Caco-2 (cell line): Measurements from ENCODE around the gene ASB3. TPM values are rescaled to one million over a fixed set of nuclear protein-coding genes. Genes with fewer than 3 reads are reported as not detected.

Experiments
- BruUV-seq: library from RNA; stranded (reverse); fragments of 400-500 nt; replicated peaks from 2 replicates; lab custom pipeline; 2021; lab: Mats Ljungman, UMichigan
- CTCF ChIA-PET: fragments of 300-600 bp; sonication (Branson Sonifier 250); formaldehyde crosslinking; loops from one replicate; lab custom pipeline; 2022; ENCODE audit warnings: antibody characterized with exemption; lab: Charles Lee
- POLR2A ChIA-PET: fragments of 300-600 bp; sonication (Branson Sonifier 250); formaldehyde crosslinking; loops from one replicate; lab custom pipeline; 2022; ENCODE audit warnings: antibody characterized with exemption; lab: Charles Lee
- DNase-seq, 2 experiments: peaks; one replicate each; pipeline versions ENCODE4 v3.0.0 to v3.0.0-alpha.2; 2020 to 2022
- H3K27me3 ChIP-seq: replicated peaks from 2 replicates; pipeline ENCODE4 v1.6.0; 2011; ENCODE audit warnings: low read length; ENCODE audit not compliant: control insufficient read depth, insufficient read depth
- H3K36me3 ChIP-seq: 2 replicates; pipeline ENCODE4 v1.5.1; 2011; ENCODE audit warnings: low read length; ENCODE audit not compliant: control insufficient read depth, insufficient read depth
- H3K4me1 ChIP-seq: fragments of 250-450 bp; sonication (Bioruptor Pico); 2 replicates; pipeline ENCODE4 v1.5.1; 2020; ENCODE audit warnings: mild to moderate bottlenecking
- H3K4me3 ChIP-seq: 2 replicates; pipeline ENCODE4 v1.5.1; 2011; ENCODE audit warnings: low read depth, mild to moderate bottlenecking, control low read depth, low read length
- H3K9me3 ChIP-seq: fragments of 250-450 bp; sonication (Bioruptor Pico); 2 replicates; pipeline ENCODE4 v1.5.1; 2020; ENCODE audit warnings: mild to moderate bottlenecking, moderate library complexity
- H3K27ac Mint-ChIP-seq: one replicate; pipeline ENCODE4 v1.8.0; 2022; ENCODE audit warnings: mixed read lengths; ENCODE audit not compliant: unreplicated experiment
- H3K27me3 Mint-ChIP-seq: one replicate; pipeline ENCODE4 v1.8.0; 2022; ENCODE audit warnings: mixed read lengths; ENCODE audit not compliant: insufficient read depth, unreplicated experiment
- H3K36me3 Mint-ChIP-seq: one replicate; pipeline ENCODE4 v1.8.0; 2022; ENCODE audit warnings: mild to moderate bottlenecking, mixed read lengths; ENCODE audit not compliant: insufficient read depth, unreplicated experiment
- H3K4me1 Mint-ChIP-seq: one replicate; pipeline ENCODE4 v1.8.0; 2022; ENCODE audit warnings: low read depth, mixed read lengths; ENCODE audit not compliant: unreplicated experiment
- H3K4me3 Mint-ChIP-seq: one replicate; pipeline ENCODE4 v1.8.0; 2022; ENCODE audit warnings: mild to moderate bottlenecking, moderate library complexity, mixed read lengths; ENCODE audit not compliant: unreplicated experiment
- H3K9me3 Mint-ChIP-seq: one replicate; pipeline ENCODE4 v1.8.0; 2022; ENCODE audit warnings: mixed read lengths; ENCODE audit not compliant: unreplicated experiment
- intact Hi-C: fragments of 100-400 bp; cut with micrococcal nuclease; formaldehyde crosslinking; loops from one replicate; pipeline ENCODE4 v1.10.0; 2022; ENCODE audit not compliant: unreplicated experiment
- total RNA-seq: library from RNA; stranded (reverse); gene quantifications from 2 replicates; pipeline ENCODE4 v1.2.3, GENCODE V29; 2022
- TF ChIP-seq, protein P1 (sequence below), 2 experiments: fragments of 200-600 bp in 1 of 2; IDR thresholded peaks; 1 replicate in 1 of 2; 2 replicates in 1 of 2; pipeline versions ENCODE4 v1.5.1 to v1.8.0; 2011 to 2022; ENCODE audit warnings: antibody characterized with exemption in 1 of 2, control low read depth in 1 of 2, inconsistent platforms in 1 of 2, low read depth in 1 of 2, low read length in 1 of 2, mild to moderate bottlenecking in 1 of 2, moderate library complexity in 1 of 2; ENCODE audit not compliant: insufficient read depth in 1 of 2, severe bottlenecking in 1 of 2, unreplicated experiment in 1 of 2

ASB3 gene
- total RNA-seq, 1 experiment from 2014 or later, result 12.9 TPM

DNA sequence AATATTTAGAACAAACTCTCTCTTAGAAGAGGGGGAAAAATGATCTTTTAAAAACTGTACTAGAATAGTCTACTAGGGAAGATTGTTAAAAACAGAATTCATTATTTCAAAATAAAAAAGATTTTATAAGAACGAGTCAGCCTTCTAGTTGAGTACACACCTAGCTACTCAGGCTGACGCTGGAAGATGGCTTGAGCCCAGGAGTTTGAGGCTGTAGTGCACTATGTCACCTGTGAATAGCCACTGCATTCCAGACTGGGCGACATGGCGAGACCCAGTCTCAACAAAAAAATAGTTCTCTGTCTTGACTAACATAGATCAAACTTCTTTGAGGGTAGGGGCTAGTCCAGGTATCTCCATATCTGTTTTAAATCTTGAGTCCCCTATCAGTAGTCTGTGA is 34.0 kb upstream of the ASB3 start:
- Mint-ChIP-seq H3K36me3 (peaks cover 23% of the 10 kb centered on the region), H3K4me3 (no peak overlapping the region), H3K27me3 (no peaks in the 10 kb centered on the region), H3K4me1 (no peaks in the 10 kb centered on the region), H3K27ac (no peak overlapping the region), H3K9me3 (no peaks in the 10 kb centered on the region)
- ChIA-PET CTCF (no interaction called here), POLR2A (no interaction called here)
- no peaks in the 10 kb centered on the region for H3K9me3 ChIP-seq
- DNase-seq, result no peak
- H3K4me1 ChIP-seq, result no peaks in the 10 kb centered on the region
- H3K27me3 ChIP-seq, result no peaks in the 10 kb centered on the region
- TF ChIP-seq, protein P1, sequence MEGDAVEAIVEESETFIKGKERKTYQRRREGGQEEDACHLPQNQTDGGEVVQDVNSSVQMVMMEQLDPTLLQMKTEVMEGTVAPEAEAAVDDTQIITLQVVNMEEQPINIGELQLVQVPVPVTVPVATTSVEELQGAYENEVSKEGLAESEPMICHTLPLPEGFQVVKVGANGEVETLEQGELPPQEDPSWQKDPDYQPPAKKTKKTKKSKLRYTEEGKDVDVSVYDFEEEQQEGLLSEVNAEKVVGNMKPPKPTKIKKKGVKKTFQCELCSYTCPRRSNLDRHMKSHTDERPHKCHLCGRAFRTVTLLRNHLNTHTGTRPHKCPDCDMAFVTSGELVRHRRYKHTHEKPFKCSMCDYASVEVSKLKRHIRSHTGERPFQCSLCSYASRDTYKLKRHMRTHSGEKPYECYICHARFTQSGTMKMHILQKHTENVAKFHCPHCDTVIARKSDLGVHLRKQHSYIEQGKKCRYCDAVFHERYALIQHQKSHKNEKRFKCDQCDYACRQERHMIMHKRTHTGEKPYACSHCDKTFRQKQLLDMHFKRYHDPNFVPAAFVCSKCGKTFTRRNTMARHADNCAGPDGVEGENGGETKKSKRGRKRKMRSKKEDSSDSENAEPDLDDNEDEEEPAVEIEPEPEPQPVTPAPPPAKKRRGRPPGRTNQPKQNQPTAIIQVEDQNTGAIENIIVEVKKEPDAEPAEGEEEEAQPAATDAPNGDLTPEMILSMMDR (IDR thresholded peaks at IDR 0.05; ENCODE audit: insufficient read depth in 1 of 2, low read depth in 1 of 2, low read length in 1 of 2, severe bottlenecking in 1 of 2, unreplicated experiment in 1 of 2), result no peak
- H3K36me3 ChIP-seq, result 0 out of 2 replicates have a peak, but pooled peaks cover 1% of the 10 kb centered on the region
- intact Hi-C loops, result loop anchor here (10.0 kb wide), 1 partner anchor 396 kb away; no protein-coding TSS in a partner anchor
- no peak overlapping the region for H3K4me3 ChIP-seq
- BruUV-seq, result no TSS peak

DNA sequence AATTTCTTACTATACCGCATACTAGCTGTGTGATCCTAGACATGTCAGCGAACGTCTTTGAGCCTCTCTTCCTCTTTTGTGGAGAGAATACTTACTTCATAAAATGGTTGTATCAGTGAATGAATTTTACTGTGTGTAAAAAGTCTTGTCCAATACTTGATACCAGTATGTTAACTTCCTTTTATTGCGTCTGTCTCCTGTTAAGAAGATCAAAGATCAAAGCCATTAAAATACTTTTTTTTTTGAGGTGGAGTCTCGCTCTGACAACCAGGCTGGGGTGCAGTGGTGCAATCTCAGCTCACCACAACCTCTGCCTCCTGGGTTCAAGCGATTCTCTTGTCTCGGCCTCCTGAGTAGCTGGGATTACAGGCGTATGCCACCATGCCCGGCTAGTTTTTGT is 33.3 kb upstream of the ASB3 start:
- no peaks in the 10 kb centered on the region for H3K9me3 ChIP-seq
- H3K36me3 Mint-ChIP-seq, result peaks cover 29% of the 10 kb centered on the region
- no peaks in the 10 kb centered on the region for H3K4me1 Mint-ChIP-seq
- no TSS peak for BruUV-seq
- ChIA-PET POLR2A (no interaction called here), CTCF (interaction anchor here (0.6 kb wide), 1 partner anchor 24 kb away, joined by 3 read pairs; no protein-coding TSS in a partner anchor)
- no peak overlapping the region for H3K4me3 ChIP-seq
- H3K27me3 Mint-ChIP-seq, result no peaks in the 10 kb centered on the region
- no peaks in the 10 kb centered on the region for H3K9me3 Mint-ChIP-seq
- H3K36me3 ChIP-seq, result 0 out of 2 replicates have a peak, but pooled peaks cover 1% of the 10 kb centered on the region
- no peak overlapping the region for H3K27ac Mint-ChIP-seq
- H3K4me3 Mint-ChIP-seq, result no peak overlapping the region
- no peak for DNase-seq
- intact Hi-C loops, result loop anchor here (10.0 kb wide), 1 partner anchor 395 kb away; no protein-coding TSS in a partner anchor
- H3K27me3 ChIP-seq, result no peaks in the 10 kb centered on the region
- H3K4me1 ChIP-seq, result no peaks in the 10 kb centered on the region
- TF ChIP-seq, protein P1 (IDR thresholded peaks at IDR 0.05; ENCODE audit: insufficient read depth in 1 of 2, low read depth in 1 of 2, low read length in 1 of 2, severe bottlenecking in 1 of 2, unreplicated experiment in 1 of 2), result no peak

DNA sequence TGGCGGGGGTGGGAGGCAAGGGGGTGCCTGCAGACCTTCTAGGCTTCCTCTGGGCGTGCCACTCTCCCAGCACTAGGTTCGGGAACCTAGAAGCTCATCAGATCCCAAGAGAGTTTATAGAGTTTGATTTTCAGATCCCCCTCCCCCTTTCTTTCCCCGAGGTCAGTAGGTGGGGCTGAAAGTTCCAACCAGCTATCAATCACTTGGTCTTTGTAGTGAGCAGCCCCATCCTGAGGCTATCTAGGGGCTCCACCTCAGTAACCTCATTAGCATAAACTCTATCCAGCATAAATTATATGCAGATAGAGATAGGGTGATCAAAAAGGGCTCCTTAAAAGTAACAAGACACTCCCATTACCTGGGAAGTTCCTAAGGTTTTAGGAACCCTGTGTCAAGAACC is 32.9 kb upstream of the ASB3 start:
- Mint-ChIP-seq H3K36me3 (peaks cover 31% of the 10 kb centered on the region), H3K9me3 (no peaks in the 10 kb centered on the region), H3K27me3 (no peaks in the 10 kb centered on the region), H3K4me3 (no peak overlapping the region), H3K4me1 (no peaks in the 10 kb centered on the region), H3K27ac (no peak overlapping the region)
- intact Hi-C loops, result loop anchor here (10.0 kb wide), 1 partner anchor 395 kb away; no protein-coding TSS in a partner anchor
- 0 out of 2 replicates have a peak, but pooled peaks cover 1% of the 10 kb centered on the region for H3K36me3 ChIP-seq
- BruUV-seq, result no TSS peak
- H3K27me3 ChIP-seq, result no peaks in the 10 kb centered on the region
- TF ChIP-seq, protein P1 (IDR thresholded peaks at IDR 0.05; ENCODE audit: insufficient read depth in 1 of 2, low read depth in 1 of 2, low read length in 1 of 2, severe bottlenecking in 1 of 2, unreplicated experiment in 1 of 2), result no peak
- H3K4me3 ChIP-seq, result no peak overlapping the region
- CTCF ChIA-PET, result interaction anchor here (0.6 kb wide), 1 partner anchor 25 kb away, joined by 3 read pairs; no protein-coding TSS in a partner anchor
- H3K9me3 ChIP-seq, result no peaks in the 10 kb centered on the region
- H3K4me1 ChIP-seq, result no peaks in the 10 kb centered on the region
- POLR2A ChIA-PET, result no interaction called here
- no peak for DNase-seq
